ENCODE results near the gene PPP1R2.
"Not testable (repeated sequence)": the region's sequence is repeated elsewhere in the genome, so short reads cannot be mapped to it uniquely, and the experiment has no call there.

Gene PPP1R2

DNA sequence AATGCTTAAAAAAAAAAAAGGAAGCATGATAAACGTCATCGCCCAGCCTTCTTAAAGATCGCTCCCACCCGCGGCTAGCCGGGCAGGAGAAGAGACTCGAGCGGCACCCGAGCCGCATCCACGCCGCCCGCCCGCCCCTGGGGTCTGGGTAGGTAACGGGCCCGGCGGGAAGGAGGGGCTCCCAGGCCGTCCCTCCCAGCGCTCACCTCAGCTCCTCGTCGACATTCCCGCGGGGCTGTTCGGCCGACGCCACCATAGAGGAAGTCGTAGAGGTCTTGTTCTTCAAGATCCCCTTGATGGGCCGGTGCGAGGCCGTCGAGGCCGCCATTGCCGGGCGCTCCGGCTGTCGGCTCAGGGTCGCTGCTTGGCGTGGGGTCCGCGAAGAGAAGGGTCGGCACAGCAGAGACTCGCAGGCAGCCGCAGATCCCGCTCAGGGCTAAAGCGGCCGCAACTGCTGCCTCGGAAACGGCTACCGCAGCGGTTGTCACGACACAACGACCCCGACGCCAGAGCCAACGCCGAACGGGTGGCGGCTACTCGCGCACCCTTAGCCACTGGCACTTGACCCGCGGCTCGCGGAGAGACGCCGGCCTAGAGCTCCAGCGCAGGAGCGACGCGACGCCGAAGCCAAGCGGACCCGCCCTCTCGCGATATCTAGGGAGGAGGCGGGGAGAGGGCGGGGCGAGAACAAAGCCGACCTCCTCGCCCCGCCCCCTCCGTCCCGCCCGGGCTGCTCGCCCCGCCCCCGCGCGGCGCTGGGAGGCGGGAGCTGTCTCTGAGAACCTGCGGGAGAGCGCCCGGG lies at the start of gene PPP1R2:
TSS of gene PPP1R2 (minus strand) at position 628 of the 802 bp plus-strand sequence. CDS start at position 328, 300 bp downstream.
- DNase-seq (ENCODE audit: low spot score): peak; percentile 99

DNA sequence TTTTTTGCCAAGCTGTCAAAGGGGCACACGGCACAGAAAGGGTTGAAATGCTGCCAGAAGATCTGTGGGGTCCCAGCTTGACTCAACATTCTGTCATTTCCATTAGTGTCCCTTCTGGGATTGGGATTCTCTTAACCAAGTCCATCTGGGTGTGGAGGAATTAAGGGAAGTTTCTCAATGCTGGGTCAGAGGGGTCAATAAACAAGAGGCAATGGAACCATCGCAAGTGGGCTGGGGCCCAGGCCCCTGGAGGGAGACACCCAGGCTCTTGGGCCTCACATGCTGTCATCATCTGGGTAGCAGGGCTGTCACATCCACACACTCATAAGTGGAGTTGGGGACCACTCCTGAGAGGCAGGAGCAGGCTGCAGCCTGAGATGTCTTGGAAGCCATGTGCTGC lies 48.7 kb upstream of the PPP1R2 start:
- no peak for DNase-seq (ENCODE audit: low spot score)

DNA sequence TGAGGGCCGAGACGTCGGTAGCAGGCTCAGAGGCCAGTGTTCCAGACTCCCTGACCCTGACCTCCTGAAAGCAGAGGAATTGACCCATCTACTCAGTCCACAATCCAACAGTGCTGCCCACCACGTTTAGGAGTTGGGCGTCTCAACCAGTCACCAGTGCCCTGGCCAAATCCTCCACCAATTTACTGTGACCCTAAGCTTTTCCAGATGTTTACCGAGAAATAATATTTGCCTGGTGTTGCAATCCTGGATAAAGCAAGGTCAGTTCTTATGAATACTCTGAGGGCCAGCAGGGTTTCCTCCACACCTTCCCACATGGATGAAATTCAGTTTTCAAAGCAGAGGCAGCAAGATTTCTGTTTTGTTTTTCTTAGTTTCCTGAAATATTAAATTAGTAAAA lies 48.1 kb upstream of the PPP1R2 start:
- no peak for DNase-seq (ENCODE audit: low spot score)

DNA sequence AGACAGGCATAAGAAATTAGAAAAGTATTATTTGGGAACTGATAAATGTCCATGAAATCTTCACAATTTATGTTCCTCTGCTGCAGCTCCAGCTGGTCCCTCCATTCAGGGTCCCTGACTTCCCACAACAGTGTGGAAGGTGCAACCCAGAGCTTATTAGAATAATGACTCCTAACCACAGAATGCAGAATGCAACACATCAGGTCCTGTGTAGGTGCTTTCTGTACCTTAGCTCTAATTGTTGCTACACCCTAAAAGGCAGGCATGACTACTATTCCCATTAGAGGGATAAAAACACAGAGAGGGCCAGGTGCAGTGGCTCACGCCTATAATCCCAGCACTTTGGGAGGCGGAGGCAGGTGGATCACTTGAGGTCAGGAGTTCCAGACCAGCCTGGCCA lies 47.3 kb upstream of the PPP1R2 start:
- not testable (repeated sequence) for DNase-seq (ENCODE audit: low spot score)

DNA sequence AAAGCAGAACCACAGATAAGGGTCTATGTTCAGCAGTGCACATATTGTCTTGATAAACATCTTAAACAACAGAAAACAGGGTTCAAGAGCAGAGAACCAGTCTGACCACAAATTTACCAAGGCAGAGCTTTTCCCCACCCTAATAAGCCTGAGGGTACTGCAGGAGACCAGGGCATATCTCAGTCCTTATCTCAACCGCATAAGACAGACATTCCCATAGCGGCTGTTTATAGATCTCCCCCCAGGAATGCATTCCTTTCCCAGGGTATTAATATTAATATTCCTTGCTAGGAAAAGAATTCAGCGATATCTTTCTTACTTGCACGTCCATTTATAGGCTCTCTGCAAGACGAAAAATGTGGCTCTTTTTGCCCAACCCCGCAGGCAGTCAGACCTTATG lies 46.7 kb upstream of the PPP1R2 start:
- not testable (repeated sequence) for DNase-seq (ENCODE audit: low spot score)

GRCh38 chr3:195587824-195588223 lies 44.7 kb upstream of the PPP1R2 start:
- no peak for DNase-seq (ENCODE audit: low spot score)

DNA sequence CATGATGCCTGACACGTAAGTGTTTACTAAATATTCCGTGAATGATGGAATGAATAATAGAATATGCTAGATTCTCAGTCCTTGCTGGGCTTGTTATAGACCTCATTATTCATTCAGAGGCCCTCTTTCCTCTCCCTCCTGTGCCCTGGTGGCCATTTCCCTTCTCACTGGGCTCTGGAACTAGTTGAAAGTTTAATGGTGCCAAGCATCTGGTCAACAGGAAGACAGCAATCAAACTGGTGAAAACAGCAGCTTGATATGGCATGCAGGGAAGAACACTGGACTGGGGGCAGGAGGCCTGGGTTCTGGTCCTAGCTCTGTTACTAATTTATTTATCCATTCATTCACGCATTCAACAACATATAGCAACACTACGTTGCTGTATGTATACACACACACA lies 44.3 kb upstream of the PPP1R2 start:
- DNase-seq (ENCODE audit: low spot score): no peak

DNA sequence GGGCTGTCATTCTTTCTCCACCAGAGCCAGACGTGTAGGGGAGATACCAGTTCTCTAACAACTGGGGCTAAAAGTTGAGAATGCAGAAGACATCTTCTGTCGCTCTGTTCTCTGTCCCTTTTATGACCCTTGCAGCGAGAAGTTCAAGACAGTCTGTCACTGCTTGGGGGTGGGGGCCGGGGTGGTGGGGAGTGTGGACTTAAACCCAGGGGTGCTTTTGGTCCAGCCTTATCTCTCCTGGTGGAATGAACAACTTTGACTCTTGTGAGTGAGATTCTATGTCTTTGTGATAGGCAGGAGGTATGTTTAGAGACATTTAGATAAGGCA lies 41.4 kb upstream of the PPP1R2 start:
- DNase-seq (ENCODE audit: low spot score): no peak

GRCh38 chr3:195583831-195584542 lies 40.9 kb upstream of the PPP1R2 start, which contains the start of gene APOD:
Gene APOD, minus strand, starts transcription at chr3:195583940. Its CDS starts 4,479 bp downstream, at chr3:195579461.
- DNase-seq (ENCODE audit: low spot score): peak; percentile 22

- DNase-seq (ENCODE audit: low spot score): no peak
Measured at GRCh38 chr3:195582947-195583346, 39.8 kb upstream of the PPP1R2 start.

DNA sequence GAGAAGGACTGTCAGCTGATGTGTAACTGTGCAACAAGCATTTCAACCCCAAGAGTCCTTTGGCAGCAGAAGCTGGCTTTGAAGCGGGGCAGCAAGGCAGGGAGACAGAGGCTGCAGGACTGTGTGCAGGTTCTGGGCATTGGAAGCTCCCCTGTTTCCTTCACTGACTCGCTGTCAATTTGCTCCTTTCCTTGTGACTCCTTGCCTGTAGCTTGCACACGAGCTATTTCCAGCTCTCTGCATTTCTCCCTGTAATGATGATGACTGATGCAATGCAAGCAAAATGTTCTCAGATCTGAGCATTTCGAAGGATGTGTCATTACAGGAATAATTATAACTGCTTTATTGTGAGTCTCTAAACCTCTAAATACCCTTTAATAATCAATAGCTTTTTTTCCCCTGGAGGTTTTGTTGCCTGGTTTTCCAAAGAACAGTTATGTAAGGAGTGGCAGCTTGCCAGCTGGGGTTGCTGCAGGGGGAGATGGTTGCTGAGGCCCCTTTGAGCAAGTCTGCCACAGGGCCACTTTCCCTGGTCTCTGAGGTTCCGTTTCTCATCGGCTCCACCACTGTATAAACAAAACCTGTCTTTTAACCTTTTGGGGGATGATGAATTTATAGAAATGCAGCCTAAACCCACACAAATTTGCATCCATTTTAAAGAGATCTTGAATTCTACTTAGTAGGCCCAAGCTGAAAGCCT lies 37.8 kb upstream of the PPP1R2 start:
- peak; percentile 28 for DNase-seq (ENCODE audit: low spot score)

DNA sequence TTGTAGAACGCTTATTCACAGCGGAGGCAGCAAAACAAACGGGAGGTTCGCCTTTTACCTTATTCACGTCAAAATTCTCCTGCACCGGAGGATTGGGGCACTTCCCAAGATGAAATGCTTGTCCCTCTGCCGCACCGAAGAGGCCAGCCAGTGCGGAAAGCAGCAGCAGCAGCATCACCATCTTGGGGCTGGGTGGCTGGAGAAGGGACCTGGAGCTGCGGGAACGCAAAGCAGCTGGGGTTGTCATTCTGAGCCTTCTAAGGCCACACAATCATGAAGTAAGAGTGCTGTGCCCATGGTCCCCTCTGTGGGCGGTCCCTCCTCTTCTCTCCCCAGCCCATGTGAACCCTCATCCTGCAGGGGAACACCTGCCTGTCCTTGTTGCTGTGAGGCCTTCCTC lies 36.2 kb upstream of the PPP1R2 start:
- DNase-seq (ENCODE audit: low spot score): no peak

DNA sequence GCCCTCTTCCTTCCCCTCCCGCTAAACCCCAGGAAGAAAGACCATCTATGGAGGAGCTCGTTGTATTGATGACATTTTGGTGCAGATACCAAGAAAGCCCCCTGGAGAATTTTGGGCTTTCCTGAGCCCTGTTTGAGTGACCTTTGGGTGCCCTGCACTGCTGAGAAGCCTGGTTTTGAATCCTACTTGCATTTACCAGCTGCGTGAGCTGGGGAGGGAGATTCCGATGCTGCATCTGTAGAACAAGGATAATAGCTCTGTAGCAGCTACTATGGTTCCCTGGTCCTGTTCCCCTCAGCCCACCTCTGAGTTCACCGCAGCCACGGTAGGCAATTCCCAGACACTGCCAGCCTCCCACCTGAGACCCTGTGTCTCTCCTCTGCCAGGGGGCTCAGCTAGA lies 35.4 kb upstream of the PPP1R2 start:
- no peak for DNase-seq (ENCODE audit: low spot score)

DNA sequence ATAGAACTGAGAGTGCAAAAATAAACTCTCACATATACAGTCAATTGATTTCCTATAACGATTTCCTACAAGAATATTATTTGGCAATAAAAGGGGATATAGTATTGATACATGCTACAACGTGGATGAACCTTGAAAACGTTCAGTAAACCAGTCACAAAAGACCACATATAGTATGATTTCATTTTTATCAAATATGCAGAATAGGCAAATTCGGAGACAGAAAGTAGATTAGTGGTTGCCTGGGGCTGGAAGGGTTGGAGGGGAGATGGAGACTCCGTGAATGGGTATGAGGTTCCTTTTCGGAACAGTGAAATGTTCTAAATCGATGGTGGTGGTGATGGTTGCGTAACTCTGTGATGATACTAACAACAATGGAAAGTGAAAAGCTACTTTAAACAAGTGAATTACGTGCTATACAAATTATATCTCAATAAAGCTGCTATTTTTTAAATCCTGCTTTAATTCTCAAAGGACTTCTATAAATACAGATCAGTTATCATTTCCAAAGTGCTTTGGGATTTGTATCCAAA lies 34.6 kb upstream of the PPP1R2 start:
- DNase-seq (ENCODE audit: low spot score): no peak

DNA sequence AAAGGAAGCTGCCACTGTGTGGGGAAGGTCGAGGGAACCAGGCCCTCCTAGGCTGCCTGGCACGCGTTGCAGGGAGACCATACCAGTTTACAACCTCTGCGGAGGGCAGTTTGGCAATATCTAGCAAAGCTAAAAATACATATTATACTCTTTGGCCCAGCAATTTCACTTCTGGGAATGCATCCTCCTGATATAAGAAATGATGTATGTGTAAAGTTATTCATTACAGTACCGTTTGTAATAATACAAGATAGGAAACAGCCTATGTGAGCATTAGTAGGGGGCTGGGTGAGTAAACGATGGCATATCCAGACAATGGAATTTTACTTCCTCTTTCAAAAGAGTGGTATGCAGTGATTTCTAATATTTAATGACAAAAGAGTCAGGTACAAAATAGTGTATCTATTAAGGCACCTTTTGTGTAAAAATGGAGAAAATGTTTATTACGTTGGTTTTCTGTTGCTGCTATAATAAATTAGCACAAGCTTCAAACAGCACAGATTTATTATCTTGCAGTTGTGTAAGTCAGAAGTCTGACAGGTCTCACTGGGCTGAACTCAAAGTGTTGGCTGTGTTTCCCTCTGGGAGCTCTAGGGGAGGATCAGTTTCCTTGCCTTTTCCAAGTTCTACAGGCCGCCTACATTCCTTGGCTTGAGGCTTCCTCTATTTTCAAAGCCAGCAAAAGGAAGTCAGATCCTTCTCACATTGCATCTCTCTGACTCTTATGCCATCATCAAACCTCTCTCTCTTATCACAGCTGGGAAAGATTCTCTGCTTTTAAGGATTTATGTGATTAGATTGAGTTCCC lies 31.6 kb upstream of the PPP1R2 start:
- no peak for DNase-seq (ENCODE audit: low spot score)

DNA sequence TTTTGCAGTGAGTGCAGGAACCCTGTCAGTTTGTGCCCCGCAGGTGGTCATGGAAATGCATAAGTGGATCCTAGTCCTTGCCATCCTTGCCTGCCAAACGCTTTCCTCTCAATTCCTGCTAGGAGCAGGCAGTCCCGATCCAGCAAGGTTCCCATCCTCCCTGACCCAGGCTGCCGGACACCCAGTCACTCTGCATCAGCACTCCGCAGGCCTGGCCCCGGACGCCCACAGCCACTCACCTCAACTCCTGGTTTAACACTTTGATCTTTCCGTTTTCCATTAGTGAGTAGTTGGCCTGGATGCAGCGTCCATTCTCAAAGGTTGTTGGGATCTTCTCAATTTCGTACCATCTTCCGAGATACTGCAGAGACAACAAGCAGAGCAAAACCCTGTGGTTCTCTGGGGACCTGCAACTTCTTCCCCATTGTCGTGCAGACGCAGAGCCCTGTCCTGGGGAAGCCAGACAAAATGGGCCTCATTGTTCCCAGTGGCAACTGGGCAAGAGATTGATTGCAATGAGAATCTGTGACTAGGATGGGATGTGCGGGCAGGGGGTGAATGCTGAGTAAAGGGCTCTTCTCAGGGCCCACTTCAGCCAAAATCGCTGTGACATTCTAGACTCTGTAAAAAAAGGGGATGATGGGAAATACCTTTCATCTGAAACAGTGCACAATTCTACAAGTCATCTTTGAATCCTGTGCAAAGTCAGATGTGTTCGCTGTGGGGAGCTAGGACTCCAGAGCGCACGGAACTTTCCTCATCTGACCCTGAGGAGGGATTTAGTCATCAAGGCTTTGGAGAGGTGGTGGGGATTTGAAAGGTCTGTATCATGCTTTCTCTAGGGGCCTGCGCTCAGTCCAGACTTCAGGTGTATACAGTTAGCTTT lies 30.7 kb upstream of the PPP1R2 start:
- DNase-seq (ENCODE audit: low spot score): no peak

DNA sequence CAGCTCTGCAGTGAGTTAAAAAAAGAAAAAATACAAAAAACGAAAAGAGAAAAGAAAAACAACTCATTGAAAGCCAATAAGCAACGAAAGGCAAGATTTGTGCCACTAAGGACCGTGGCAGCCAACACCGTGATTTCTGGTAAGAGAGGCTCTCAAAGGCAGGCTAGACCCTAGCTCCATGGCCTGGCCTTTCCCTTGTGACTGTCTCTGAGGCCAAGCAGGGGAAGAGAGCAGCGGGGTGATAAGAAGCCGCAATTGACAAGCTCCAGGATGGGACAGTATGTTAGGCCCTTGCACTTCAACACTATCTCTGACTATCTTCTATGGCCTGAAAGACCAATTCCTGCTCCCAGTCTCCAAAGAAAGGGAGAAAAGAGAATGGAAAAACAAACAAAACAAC lies 28.2 kb upstream of the PPP1R2 start:
- DNase-seq (ENCODE audit: low spot score): no peak

DNA sequence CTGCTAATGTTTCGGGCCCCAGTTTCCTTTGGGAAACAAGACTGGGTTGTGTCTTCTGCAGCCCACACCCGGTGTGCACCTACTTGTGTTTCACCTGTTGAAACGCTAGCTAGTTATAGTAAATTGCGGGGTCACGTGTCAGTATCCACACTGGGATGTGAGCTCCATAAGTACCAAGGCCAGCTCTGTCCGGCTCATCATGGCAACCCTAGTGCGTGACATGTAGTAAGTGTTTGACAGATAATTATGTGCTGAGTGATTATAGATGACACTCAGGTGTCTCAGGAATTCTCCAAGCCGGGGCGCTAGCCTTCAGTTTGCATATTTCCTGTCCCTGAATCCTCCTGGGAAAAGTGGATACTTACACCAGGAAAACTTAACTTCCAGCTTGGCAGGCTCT lies 27.8 kb upstream of the PPP1R2 start:
- DNase-seq (ENCODE audit: low spot score): no peak

- DNase-seq (ENCODE audit: low spot score): no peak
Measured at GRCh38 chr3:195570344-195570743, 27.2 kb upstream of the PPP1R2 start.

DNA sequence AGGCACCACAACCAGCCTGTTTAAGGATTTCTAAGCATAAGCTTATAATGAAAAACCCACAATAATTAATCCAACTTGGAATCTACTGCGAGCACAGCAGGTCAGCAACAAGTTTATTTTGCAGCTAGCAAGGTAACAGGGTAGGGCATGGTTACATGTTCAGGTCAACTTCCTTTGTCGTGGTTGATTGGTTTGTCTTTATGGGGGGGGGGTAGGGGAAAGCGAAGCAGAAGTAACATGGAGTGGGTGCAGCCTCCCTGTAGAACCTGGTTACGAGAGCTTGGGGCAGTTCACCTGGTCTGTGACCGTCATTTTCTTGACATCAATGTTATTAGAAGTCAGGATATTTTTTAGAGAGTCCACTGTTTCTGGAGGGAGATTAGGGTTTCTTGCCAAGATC lies 25.5 kb upstream of the PPP1R2 start:
- no peak for DNase-seq (ENCODE audit: low spot score)

GRCh38 chr3:195566797-195567196 lies 23.7 kb upstream of the PPP1R2 start:
- no peak for DNase-seq (ENCODE audit: low spot score)

Measured in AG08396 (cell line).